Muscle of leg (tissue), 11 donors: Measurements from ENCODE around the gene MOV10L1. TPM values are rescaled to one million over a fixed set of nuclear protein-coding genes. Genes with fewer than 3 reads are reported as not detected.
"Not testable (repeated sequence)": the region's sequence is repeated elsewhere in the genome, so short reads cannot be mapped to it uniquely, and the experiment has no call there.

Source experiments
- DNase-seq: peaks from one replicate; pipeline ENCODE4 v3.0.0; 2013
- H3K27ac ChIP-seq: one replicate; pipeline ENCODE4 v1.5.1; 2013; ENCODE audit warnings: mild to moderate bottlenecking, low read length, control low read depth
- H3K27me3 ChIP-seq: one replicate; pipeline ENCODE4 v1.6.1; 2013; ENCODE audit warnings: low read length; ENCODE audit not compliant: control insufficient read depth, insufficient read depth
- H3K36me3 ChIP-seq: one replicate; pipeline ENCODE4 v1.6.1; 2013; ENCODE audit warnings: low read length; ENCODE audit not compliant: control insufficient read depth, insufficient read depth
- H3K4me1 ChIP-seq: one replicate; pipeline ENCODE4 v1.6.1; 2013; ENCODE audit warnings: low read length; ENCODE audit not compliant: control insufficient read depth, insufficient read depth
- H3K4me3 ChIP-seq: one replicate; pipeline ENCODE4 v1.5.1; 2013; ENCODE audit warnings: low read length, control low read depth
- H3K9me3 ChIP-seq: replicated peaks from 2 replicates; pipeline ENCODE4 v1.6.1; 2013; ENCODE audit warnings: low read depth, low read length; ENCODE audit not compliant: control insufficient read depth
- WGBS: methylation state at CpG from one replicate; pipeline ENCODE4 v1.1.5; 2013; ENCODE audit warnings: missing lambda C conversion rate; ENCODE audit not compliant: insufficient coverage; 5-methylcytosine and 5-hydroxymethylcytosine counted together
- polyA plus RNA-seq, 8 donors: library from polyadenylated mRNA; unstranded; fragments of 120-200 nt; gene quantifications; one replicate each; pipeline versions ENCODE4 v1.2.1 to v1.2.3, GENCODE V29; 2013; ENCODE audit warnings: inconsistent platforms in 1 of 8, low replicate concordance in 1 of 8; ENCODE audit not compliant: insufficient read length in 8 of 8, insufficient read depth in 1 of 8
- total RNA-seq: library from RNA; stranded (reverse); fragments of 120-200 nt; gene quantifications from one replicate; pipeline ENCODE4 v1.2.4, GENCODE V29; 2013

MOV10L1 gene
- total and polyA plus RNA-seq, 9 donors: 0.08 to 0.50 (median 0.23) TPM

- no peak for DNase-seq
- 3% methylated on average over 23 of the region's 34 CpGs for WGBS
- Histone ChIP-seq H3K4me3 (peak overlapping the region; percentile 53), H3K27me3 (no peaks in the 10 kb centered on the region), H3K9me3 (no peaks in the 10 kb centered on the region), H3K36me3 (peaks cover 42% of the 10 kb centered on the region), H3K4me1 (peaks cover 16% of the 10 kb centered on the region), H3K27ac (no peak overlapping the region)
Observed at GRCh38 chr22:50199829-50200460, 110.1 kb downstream of the MOV10L1 start.

GRCh38 chr22:50200461-50201190 lies 110.8 kb downstream of the MOV10L1 start, which contains the start of gene SELENOO:
Gene SELENOO (plus strand): TSS chr22:50201011. CDS start chr22:50201037, 26 bp downstream.
- Histone ChIP-seq H3K4me1 (peaks cover 16% of the 10 kb centered on the region), H3K27ac (no peak within 1 kb of the TSS), H3K36me3 (peaks cover 39% of the 10 kb centered on the region), H3K4me3 (peak within 1 kb of the TSS; percentile 59), H3K9me3 (no peaks in the 10 kb centered on the region), H3K27me3 (no peaks in the 10 kb centered on the region)
- under 1% methylated on average over 98 of the region's 105 CpGs for WGBS
- peak; percentile 96 for DNase-seq

- no peak for DNase-seq
- Histone ChIP-seq H3K36me3 (peaks cover 44% of the 10 kb centered on the region), H3K9me3 (no peaks in the 10 kb centered on the region), H3K27me3 (no peaks in the 10 kb centered on the region), H3K4me1 (peaks cover 19% of the 10 kb centered on the region), H3K4me3 (peak overlapping the region; percentile 59), H3K27ac (no peak overlapping the region)
- under 1% methylated on average over 96 of the region's 115 CpGs for WGBS
Observed at GRCh38 chr22:50201191-50202129, 111.7 kb downstream of the MOV10L1 start.

GRCh38 chr22:50202130-50202666 lies 112.4 kb downstream of the MOV10L1 start:
- H3K27me3 ChIP-seq: no peaks in the 10 kb centered on the region
- no peak for DNase-seq
- H3K9me3 ChIP-seq: no peaks in the 10 kb centered on the region
- peaks cover 50% of the 10 kb centered on the region for H3K36me3 ChIP-seq
- peaks cover 21% of the 10 kb centered on the region for H3K4me1 ChIP-seq
- peak overlapping the region; percentile 59 for H3K4me3 ChIP-seq
- no peak overlapping the region for H3K27ac ChIP-seq
- 65% methylated on average over 7 of the region's 13 CpGs for WGBS

DNA sequence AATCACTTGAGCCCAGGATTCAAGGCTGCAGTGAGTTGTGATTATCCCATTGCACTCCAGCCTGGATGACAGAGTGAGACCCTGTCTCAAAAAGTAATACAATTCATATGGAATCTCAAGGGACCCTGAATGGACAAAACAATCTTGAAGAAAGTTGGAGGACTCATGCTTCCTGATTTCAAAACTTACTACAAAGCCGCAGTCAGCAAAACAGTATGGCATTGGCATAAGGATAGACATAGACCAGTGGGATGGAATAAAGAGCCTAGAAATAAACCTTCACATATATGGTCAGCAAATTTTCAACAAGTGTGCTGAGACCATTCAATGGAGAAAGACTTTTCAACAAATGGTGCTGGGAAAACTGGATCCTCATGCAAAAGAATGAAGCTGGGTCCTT lies 113.5 kb downstream of the MOV10L1 start:
- no peak for DNase-seq
- no CpG with 5 or more reads among the region's 1 CpG for WGBS
- H3K36me3 ChIP-seq: peaks cover 55% of the 10 kb centered on the region
- H3K4me1 ChIP-seq: peaks cover 30% of the 10 kb centered on the region
- no peaks in the 10 kb centered on the region for H3K27me3 ChIP-seq
- H3K27ac ChIP-seq: no peak overlapping the region
- H3K4me3 ChIP-seq: no peak overlapping the region
- H3K9me3 ChIP-seq: no peaks in the 10 kb centered on the region

GRCh38 chr22:50204571-50204970 lies 114.8 kb downstream of the MOV10L1 start:
- Histone ChIP-seq H3K4me1 (peaks cover 39% of the 10 kb centered on the region), H3K4me3 (no peak overlapping the region), H3K27me3 (no peaks in the 10 kb centered on the region), H3K27ac (no peak overlapping the region), H3K36me3 (peaks cover 57% of the 10 kb centered on the region), H3K9me3 (no peaks in the 10 kb centered on the region)
- WGBS: 91% methylated on average over 4 of the region's 7 CpGs
- DNase-seq: no peak

- not testable (repeated sequence) for DNase-seq, H3K9me3 ChIP-seq, H3K27me3 ChIP-seq, H3K27ac ChIP-seq, H3K4me3 ChIP-seq
- Histone ChIP-seq H3K36me3 (peaks cover 60% of the 10 kb centered on the region), H3K4me1 (peaks cover 36% of the 10 kb centered on the region)
- WGBS: 92% methylated on average over 8 of the region's 9 CpGs
Observed at GRCh38 chr22:50204998-50205397, 115.2 kb downstream of the MOV10L1 start.

DNA sequence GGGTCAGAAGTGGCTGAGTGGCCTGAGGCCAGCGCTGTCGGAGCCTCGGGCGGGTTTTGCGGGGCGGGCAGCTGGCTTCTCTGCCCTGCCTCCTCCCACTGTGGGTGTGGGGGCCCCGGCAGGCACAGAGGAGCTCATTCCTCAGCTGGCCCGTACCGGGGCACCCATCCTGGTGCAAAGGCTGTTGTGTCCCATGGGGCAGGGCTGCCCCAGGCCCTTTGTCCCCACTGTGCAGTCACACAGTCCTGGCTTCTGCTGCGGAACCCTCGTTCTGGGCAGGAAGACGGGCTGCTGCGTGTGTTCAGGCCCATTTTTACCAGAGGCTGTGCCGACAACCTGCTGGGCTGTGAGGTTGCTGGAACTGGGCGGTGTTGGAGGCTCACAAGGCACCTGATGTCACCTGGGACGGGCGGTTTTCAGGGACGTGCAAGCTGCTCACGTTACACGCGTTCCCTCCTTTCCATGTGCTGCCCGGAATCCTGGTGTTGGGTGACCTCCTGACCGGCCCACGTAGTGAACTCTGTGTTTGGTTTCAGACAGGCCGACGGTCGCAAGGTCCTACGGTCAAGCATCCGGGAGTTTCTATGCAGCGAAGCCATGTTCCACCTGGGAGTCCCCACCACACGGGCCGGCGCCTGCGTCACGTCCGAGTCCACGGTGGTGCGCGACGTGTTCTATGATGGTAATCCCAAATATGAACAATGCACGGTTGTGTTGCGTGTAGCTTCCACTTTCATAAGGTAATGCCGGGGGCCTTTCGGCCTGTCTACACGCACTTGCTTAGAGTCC lies 116.2 kb downstream of the MOV10L1 start:
- no peaks in the 10 kb centered on the region for H3K27me3 ChIP-seq
- no peaks in the 10 kb centered on the region for H3K9me3 ChIP-seq
- H3K27ac ChIP-seq: no peak overlapping the region
- no peak for DNase-seq
- H3K36me3 ChIP-seq: peaks cover 69% of the 10 kb centered on the region
- H3K4me1 ChIP-seq: peaks cover 33% of the 10 kb centered on the region
- WGBS: 88% methylated on average over 45 of the region's 45 CpGs
- no peak overlapping the region for H3K4me3 ChIP-seq

DNA sequence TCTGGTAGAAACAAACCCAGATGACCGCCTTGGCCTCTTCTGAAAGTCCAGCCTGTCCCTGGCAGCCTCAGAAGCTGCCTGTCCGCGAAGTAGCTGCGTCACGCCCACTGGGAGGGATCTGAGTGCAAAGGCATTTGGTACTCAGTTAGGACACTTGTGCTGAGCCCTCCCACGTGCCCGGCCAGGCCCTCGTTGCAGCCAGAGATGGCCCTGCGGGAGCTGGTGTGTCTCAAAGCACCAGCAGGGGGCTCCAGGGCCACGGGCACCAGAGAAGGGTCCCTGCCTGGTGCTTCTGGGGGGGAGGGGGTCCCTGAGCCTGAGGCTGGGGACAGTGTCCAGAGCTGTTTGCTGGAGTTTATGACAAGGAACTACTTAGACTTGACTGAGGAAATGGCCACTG lies 116.8 kb downstream of the MOV10L1 start:
- Histone ChIP-seq H3K27ac (no peak overlapping the region), H3K36me3 (peaks cover 72% of the 10 kb centered on the region), H3K9me3 (no peaks in the 10 kb centered on the region), H3K4me3 (no peak overlapping the region), H3K4me1 (peaks cover 33% of the 10 kb centered on the region), H3K27me3 (no peaks in the 10 kb centered on the region)
- WGBS: 36% methylated on average over 10 of the region's 10 CpGs
- no peak for DNase-seq
